ENCODE data around the gene SLC22A3.
"Not testable (repeated sequence)": the region's sequence is repeated elsewhere in the genome, so short reads cannot be mapped to it uniquely, and the experiment has no call there.

Gene SLC22A3

DNA sequence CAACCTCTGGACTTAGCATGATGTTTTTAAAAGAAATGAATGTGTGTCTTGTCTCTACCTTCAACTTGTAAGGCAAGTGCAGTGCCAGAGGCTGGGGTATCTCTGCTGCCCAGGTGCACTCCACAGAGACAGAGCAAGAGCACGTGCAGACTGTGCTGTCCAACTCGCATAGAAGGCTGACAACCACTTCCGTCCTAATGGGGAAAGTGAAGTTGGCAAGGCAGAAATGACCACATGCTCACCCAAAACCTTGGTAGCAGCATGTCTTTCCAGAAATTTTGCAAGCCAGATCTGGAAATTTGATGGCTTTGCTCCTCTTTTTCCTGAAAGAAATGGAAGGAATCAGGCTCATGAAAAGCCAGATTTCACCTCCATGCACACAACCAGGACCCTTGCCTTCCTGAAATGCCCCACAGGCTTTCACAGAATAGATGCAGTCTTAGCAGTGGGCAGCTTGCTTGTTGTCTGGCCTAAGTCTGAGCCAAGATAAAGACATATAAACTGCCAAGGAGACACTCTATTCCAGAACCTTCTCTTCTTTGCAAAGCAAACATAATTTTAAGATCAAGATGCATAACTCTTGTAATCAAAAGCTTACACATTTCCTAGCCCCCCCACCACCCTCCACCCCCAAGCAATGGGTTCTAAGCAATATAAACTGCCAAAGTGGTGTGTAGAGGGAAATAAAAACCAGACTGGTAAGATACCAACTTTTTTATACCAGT lies 26.8 kb downstream of the SLC22A3 start:
- DNase-seq (ENCODE audit: low read depth): no peak

DNA sequence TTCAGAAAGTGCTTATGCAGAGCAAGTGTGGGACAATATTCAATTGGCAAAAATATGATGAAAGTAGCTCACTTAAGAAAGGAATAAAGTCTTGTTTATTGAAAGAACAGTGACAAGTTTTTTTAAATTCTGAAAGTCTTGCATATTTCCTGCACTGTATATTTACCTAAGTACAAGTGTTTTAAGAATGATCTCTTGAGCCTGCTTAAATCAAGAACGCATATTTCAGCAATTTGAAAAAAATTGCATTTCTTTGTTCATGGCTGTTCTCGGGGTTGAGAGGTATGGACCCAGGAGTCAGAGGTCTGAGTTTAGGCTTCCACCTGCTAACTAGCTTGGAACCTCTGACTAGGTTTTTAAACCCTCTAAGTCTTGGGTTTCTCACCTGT lies 27.4 kb downstream of the SLC22A3 start:
- DNase-seq (ENCODE audit: low read depth): no peak

DNA sequence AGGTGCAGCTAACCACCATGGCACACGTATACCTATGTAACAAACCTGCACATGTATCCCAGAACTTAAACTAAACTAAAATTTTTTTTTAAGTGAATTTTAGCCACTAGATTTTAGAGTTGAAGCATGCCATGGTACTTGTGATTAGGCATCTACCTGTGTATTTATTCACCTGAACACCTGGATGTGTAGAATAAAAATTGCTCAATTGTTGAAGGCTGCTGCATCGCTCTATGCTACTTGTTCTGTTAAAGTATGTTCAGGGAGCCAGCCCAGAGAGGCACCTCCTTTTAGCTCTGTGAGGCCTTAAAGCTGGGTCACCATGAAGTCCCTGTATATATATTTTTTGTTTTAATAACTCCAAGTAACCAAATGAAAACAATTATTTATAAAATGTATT lies 28.3 kb downstream of the SLC22A3 start:
- DNase-seq (ENCODE audit: low read depth): no peak

DNA sequence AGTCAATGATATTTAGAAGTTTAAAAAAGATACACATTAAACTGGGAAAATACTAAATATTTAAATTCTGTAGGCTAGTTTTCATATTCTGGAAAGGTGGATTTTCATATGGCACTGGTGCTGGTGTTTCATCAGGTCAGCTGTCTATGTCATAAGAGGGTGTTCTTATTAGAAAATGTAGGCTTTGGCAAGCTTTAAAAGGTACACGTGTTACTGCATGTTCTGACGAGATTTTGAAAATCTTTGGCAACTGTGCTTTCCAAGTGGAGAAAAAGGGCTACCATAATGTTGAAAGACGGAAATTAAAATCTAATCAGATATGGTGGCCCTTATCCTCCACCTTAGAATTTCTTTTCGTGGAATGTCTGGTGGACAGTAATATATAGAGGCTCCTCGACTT lies 30.0 kb downstream of the SLC22A3 start:
- DNase-seq (ENCODE audit: low read depth): no peak

DNA sequence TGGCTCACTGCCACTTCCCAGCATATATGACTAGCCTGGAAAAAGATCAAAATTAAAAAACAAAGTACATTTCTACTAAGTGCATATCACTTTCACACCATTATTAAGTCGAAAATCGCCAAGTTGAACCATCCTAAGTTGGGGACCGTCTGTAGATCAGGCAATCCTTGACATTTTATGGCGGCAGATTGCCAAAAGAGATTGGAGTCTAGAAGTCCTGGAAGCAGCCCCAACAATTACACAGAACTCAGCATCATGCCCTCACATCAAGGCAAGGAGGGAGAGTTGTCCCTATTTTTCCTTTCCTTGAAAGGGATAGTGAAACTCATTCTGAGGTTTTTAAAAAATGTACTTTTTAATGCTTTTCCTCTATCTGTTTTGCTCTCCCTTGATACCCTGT lies 30.7 kb downstream of the SLC22A3 start:
- DNase-seq (ENCODE audit: low read depth): no peak

DNA sequence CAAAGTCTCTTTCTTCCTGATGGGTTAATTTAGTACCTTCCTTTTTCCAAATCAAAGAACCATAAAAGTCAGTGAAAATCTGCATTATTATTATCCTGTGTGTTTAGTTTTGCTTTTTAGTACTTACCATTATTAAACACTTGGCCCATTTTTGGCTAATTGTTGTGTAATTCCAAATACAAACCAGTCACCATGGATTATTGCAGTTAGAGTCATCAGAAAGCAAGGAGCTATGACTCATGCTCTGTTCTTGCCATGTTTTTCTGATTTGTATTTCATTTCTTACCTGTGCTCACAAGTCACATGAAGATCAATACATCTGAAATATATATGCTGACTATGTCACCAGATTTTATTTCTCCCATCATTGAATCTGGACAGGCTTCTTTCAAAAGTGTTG lies 31.3 kb downstream of the SLC22A3 start:
- DNase-seq (ENCODE audit: low read depth): no peak

DNA sequence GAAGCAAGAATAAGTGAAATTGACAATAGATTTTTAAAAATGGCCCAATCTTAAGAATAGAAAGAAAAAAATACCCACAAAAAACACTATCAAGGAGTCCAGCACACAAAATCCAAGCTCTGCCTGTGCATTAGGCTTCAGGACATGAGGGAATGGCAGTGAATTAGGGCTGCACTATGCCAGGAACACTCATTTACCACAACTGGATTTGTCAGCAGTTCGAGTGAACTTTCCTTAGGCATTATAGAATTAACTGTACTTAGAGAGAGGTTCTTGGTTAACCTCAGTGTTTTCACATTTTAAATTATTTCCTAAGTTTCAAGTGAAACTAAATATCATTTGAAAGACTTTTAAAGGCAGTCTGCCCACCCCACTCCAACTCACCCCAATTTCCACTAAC lies 34.8 kb downstream of the SLC22A3 start:
- no peak for DNase-seq (ENCODE audit: low read depth)

DNA sequence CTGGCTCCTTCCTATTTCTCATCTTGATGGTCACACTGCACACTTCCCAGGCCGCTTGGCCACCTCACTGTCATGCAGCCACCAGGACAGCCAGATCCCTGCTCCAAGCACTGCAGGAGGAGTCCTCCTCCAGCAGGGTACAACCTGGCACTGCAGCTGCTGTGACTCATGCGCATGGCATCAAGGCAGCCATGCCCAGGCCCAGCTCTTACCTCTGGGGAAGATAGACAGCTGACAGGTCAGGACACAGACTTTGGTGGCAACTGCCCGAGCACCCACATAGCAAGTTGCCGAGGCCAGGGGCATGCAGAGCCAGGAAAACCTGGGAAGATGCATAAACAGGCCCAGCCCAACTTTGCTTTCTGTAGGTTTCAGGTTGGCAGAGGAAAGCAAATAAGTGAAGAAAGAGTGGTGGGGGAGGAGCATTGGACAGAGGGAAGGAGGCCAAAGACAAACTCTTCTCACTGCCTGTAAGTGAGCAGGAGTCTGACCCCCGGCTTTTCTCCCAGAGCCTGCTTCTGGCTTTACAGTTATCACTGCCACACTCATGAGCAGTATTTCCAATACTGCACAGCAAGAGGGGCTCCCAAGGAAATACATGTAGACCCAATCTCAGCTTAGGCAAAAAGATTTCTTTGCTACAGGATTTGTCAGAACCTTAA lies 38.8 kb downstream of the SLC22A3 start:
- DNase-seq (ENCODE audit: low read depth): no peak

DNA sequence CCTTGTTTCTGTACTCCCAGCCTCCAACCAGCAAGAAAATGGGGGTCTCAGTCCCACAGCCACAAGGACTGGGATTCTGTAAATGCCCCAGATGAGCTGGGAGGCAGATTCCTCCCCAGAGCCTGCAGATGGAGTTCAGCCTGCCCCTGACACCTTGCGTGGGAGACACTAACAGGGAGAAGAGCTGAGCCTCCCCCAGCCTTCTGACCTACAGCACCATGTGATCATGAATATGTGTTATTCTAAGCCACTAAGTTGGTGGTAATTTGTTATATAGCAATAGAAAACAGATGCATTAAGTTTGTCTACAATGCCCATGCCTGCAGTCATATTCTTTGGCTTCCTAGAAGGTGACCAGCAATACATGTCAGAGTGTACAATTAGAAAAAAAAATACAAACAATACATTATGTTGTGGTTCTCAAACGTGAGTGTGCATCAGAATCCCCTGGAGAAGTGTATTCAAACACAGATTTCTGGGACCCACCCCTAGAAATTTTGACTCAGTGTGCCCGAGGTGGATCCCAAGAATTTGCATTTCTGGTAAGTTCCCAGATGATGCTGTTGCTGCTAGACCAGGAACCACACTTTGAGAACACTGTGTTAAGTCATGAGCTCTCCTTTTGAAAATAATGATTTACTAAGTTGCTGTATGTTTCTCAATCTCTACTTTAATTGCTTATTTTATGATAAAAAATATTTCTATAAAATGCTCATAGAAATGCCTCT lies 39.9 kb downstream of the SLC22A3 start:
- no peak for DNase-seq (ENCODE audit: low read depth)

DNA sequence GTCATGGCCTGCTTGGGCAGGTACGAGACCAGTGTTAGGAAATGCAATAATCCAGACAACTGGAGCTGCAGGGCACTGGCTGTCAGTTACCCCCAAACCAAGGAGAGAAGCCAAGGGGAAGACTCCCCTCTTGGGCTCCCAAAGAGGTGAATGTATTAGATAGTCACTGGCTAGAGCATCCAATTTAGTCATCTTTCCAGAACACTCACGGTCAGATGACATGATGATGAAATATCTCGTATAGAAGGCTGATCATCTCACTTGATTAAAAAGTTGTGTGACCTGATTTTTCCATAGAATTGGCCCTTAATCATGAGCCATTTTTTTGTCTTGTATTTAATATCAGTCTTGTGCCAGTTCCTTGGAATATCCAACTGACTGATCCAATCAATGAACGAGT lies 40.7 kb downstream of the SLC22A3 start:
- DNase-seq (ENCODE audit: low read depth): no peak

DNA sequence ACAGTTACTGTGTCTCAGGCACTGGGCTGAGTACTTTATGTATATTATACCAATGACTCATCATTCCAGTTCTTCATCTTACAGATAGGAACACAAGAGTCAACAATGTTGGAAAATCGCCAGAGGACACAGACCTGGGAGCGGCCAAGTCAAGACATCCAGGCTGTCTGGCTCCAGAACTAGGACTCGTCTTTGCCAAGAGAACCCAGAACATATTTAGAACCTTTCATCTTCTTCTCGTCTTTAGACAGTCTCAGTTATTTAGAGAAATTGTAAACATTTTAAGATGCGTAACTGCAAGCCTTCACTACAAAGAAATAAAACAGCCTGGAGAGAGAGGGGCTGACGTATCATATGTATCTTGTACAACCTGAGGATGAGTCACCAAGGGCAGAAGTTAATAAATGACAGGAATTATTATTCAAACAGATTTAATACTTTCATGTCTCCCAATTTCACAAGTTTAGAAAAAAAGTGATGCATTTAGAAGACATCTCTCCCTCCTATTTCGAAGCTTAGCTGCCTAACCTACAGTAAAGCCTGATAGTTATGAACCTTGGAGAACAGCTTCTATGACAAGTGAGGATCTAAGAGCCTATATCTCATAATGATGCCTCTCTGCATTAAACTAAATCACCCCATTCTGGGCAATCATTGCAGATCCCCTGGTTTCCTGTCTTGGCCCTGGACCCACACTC lies 43.4 kb downstream of the SLC22A3 start:
- no peak for DNase-seq (ENCODE audit: low read depth)

DNA sequence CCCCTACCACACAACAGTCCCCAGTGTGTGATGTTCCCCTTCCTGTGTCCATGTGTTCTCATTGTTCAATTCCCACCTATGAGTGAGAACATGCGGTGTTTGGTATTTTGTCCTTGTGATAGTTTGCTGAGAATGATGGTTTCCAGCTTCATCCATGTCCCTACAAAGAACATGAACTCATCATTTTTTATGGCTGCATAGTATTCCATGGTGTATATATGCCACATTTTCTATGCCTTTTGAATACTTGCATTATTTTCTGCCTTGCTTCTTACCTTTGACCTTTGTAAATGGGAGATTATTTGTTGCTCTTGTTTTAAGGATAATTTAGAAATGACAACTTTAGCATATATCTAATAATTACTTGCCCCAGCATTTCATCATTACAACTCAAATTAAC lies 45.3 kb downstream of the SLC22A3 start:
- DNase-seq (ENCODE audit: low read depth): not testable (repeated sequence)

DNA sequence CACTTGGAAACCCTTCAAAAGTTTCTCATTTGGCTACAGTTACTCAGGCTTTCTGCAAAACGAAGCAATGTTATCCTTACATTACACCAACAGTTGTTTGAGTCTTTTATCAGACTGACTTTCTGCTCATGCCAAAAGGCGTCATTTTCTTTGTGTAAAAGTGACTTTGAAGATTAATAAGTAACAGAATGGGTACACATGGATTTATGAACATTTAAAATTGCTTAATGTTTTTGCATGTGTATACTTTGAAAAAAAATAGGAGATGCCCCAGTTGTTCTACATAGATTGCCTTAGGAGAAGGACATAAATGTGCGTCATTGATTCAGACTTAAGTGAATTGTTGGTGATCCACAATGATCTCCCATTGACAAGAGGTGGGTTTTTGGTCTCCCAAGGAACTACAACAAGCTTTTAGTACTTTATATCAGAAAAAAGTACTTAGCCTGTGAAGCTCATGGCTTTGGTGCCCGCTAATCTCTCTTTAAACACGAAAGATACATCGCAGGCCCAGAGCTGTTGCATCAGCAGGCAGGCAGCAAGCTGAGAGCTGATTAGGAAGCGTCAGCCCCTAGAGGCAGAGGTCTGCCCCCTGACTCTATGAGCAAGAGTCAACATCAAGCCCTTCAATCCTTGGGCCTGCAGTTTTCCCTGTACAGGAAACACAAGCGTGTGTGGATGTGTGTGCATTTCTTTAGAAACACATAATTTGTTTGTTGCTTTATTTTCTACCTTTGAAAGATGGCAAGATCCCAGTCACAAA lies 45.9 kb downstream of the SLC22A3 start:
- no peak for DNase-seq (ENCODE audit: low read depth)

DNA sequence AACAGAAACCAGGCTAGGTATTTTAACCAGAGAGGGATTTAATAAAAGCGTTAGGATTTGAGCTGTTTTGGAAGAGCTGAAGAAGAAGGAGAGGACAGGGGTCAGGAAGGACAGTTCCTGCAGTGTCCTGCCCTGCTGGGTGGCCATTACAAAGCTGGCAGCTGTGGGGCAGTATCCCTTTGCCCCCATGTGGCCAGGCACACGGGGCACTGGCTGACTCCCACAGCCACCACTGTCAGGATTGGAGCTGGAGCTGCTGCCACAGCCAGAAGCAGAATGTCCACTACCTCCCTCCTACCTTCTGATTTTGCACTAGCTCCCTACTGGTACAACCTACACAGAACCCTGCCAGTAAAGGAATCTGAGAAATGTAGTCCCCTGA lies 46.5 kb downstream of the SLC22A3 start:
- DNase-seq (ENCODE audit: low read depth): no peak

DNA sequence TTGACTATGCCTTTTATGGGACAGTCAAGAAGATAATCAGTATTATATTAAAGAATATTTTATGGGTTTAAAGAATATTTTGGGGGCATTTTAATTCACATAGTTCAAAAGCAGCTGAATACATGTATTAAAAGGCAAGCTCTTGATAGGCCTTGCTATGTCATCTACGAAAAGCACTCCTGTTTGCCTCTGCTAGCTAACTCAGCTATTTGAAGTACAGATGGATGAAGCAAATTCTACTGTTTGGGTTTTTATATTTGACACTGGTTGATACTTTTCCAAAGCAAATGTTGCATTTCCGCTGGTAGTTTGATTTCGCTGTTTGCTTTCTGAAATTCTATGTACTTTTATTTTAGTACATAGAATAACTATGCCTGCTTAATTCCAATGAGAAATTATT lies 47.0 kb downstream of the SLC22A3 start:
- DNase-seq (ENCODE audit: low read depth): no peak

DNA sequence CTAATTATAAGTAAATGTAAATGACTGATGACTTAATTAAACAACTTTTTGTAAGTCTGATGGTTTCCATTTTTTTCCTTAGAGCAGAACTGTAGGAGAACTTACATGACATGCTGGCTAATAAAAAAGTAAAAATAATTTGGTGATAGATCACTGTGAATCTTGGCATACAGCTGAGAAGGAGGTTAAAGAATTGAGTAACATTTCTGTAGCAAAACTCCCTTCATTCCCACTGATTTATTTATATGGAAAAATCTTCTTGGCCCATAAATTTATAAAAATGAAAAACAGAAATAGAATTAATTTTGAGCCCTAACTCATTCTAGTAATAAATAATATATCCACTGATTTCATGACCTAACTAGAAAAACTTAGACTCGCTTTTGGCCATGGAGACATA lies 48.1 kb downstream of the SLC22A3 start:
- DNase-seq (ENCODE audit: low read depth): no peak

DNA sequence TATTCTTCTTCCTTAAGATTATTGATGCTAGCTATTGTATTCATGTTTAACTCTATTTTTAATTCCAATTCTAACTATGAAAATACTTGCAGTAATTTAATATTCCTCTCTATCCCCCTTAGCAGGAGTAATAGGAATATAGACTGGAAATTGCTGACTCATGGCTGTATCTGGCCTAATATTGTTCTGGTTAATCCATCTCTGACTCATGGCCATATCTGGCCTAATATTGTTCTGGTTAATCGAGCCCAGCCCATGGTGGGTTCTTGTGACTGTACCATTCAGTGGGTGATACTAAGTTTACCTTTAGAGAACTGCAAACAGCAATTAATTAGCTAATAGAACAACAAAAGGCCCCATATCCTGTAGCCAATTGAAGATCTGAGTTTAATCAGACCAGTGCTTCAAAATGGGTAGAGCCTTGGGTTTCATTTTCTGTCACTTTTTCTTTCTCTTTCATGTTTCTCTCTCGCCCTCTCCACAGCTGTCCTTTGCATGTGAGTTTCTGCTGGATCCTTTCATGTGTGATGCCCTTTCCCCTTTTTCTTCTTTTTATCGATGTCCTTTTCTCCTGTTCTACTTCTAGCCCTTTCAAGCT lies 50.6 kb downstream of the SLC22A3 start:
- no peak for DNase-seq (ENCODE audit: low read depth)

DNA sequence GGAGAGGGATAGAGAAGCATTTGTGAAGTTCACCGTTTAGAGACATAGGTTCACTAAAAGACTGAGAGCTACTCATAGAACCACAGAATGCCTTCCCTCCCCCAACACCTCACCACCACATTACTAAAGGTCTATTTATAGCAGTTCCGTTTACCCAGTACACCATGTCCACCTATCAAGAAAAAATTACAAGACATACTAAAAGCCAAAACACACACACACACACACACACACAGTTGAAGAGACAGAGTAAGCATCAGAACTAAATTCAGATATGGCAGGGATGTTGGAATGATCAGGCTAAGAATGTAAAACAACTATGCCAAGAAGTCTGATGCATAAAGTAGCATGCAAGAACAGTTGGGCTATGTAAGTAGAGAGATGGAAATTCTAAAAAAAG lies 52.3 kb downstream of the SLC22A3 start:
- DNase-seq (ENCODE audit: low read depth): no peak

DNA sequence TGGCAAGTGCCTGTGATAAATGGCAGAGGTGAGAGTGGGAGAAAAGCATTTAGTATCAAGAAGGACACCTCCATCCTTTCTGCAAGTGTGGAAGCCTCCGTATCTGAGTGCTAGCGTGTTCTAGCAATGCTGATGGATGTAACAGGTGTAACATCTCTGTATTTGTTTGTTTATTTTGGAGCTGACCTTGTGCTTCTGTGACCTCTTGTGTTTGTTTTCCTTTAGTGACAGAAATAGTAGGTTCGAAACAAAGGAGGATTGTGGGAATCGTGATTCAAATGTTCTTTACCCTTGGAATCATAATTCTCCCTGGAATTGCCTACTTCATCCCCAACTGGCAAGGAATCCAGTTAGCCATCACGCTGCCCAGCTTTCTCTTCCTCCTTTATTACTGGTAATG lies 60.4 kb downstream of the SLC22A3 start:
- DNase-seq (ENCODE audit: low read depth): no peak

DNA sequence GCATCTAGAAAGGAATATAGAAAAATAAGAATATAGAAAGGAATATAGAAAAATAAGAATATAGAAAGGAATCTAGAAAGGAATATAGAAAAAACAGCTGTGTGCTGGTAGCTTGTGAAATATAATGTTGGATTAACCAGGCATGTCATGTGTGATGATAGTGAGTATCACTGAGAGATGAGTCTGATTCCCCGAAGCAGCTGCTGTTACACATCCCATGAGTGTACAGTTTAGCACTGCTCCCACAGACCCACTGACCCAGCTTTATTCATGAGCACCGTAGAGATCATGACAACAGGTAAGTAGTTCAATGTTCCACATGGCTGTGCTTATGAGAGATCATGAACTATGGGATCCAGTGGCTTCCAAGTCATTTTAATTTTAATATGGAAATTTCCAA lies 64.8 kb downstream of the SLC22A3 start:
- no peak for DNase-seq (ENCODE audit: low read depth)

DNA sequence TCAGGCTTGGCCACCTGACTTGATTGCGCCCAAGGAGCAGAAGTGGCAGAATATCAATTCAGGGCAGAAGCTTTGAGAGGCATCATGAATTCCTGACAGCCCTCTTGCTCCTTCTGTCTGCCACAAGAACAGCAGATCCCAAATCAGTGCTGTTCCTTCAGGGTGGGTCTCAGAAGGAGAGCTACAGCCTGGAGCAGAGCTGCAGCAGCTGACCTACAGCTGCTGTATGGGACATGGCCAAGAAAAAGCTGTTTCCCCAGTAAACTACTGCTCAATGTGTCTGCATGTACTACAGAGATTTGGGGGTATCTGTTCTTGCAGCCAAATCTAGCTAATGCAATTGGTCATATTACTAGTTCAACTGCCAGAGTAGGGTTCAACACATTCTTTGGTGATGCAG lies 69.0 kb downstream of the SLC22A3 start:
- DNase-seq (ENCODE audit: low read depth): no peak

DNA sequence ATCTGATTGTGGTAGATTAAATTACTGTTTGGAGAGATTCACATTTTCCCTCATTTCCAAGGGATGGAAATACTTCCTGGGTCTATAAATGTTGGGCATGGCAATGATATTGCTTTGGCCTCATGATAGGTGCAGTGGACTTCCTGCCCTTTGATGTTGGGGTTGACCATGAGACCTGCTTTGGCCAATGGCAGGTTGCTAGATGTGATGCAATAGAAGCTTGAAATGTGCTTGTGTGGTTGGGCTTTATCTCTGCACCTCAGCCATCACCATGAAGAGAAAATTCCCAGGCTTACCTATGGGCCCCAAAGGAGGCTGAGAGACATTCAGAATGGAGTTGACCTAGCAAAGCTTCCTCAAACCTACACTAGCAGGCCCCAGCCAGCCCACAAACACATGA lies 69.4 kb downstream of the SLC22A3 start:
- no peak for DNase-seq (ENCODE audit: low read depth)

Data from HS-27A (cell line).